GM23338 (cell line): Measurements from ENCODE around the gene RNFT2. TPM values are rescaled to one million over a fixed set of nuclear protein-coding genes. Genes with fewer than 3 reads are reported as not detected.
A peak's percentile ranks its signal among the peaks of the same experiment; 100 is the strongest.

Experiments
- ATAC-seq: fragments of 200-7000 bp; cut with Tn5 transposase; 3 replicates; pipeline ENCODE4 v1.9.1; 2020
- DNase-seq: peaks from one replicate; pipeline ENCODE4 v3.0.0-alpha.2; 2015; ENCODE audit warnings: low spot score
- H2AFZ ChIP-seq: fragments of 200-600 bp; sonication (generic); 2 replicates; pipeline ENCODE4 v1.8.0; 2016; ENCODE audit warnings: antibody characterized with exemption, mild to moderate bottlenecking, moderate library complexity
- H3F3A ChIP-seq: fragments of 200-600 bp; sonication (generic); replicated peaks from 2 replicates; pipeline ENCODE4 v1.8.0; 2017; ENCODE audit warnings: antibody characterized with exemption, mixed run types, low read depth
- H3K27ac ChIP-seq: fragments of 200-600 bp; sonication (generic); 2 replicates; pipeline ENCODE4 v1.6.1; 2016; ENCODE audit warnings: low read depth
- H3K27me3 ChIP-seq: fragments of 200-600 bp; sonication (generic); 2 replicates; pipeline ENCODE4 v1.8.0; 2016; ENCODE audit warnings: mild to moderate bottlenecking, mixed run types, moderate library complexity; ENCODE audit not compliant: insufficient read depth
- H3K36me3 ChIP-seq: fragments of 200-600 bp; sonication (generic); 2 replicates; pipeline ENCODE4 v1.8.0; 2016; ENCODE audit warnings: mild to moderate bottlenecking; ENCODE audit not compliant: insufficient read depth
- H3K4me1 ChIP-seq: fragments of 200-600 bp; sonication (generic); 2 replicates; pipeline ENCODE4 v1.8.0; 2016; ENCODE audit warnings: mild to moderate bottlenecking, moderate library complexity; ENCODE audit not compliant: insufficient read depth
- H3K4me2 ChIP-seq: fragments of 200-600 bp; sonication (generic); 2 replicates; pipeline ENCODE4 v1.7.1; 2017; ENCODE audit warnings: mixed run types
- H3K4me3 ChIP-seq: fragments of 200-600 bp; sonication (generic); 2 replicates; pipeline ENCODE4 v1.6.1; 2016; ENCODE audit warnings: mixed run types
- H3K79me2 ChIP-seq: fragments of 200-600 bp; sonication (generic); replicated peaks from 2 replicates; pipeline ENCODE4 v1.8.0; 2017; ENCODE audit warnings: mild to moderate bottlenecking; ENCODE audit not compliant: insufficient read depth
- H3K9me2 ChIP-seq: fragments of 200-600 bp; sonication (generic); 2 replicates; pipeline ENCODE4 v1.8.0; 2017; ENCODE audit not compliant: insufficient read depth
- H4K20me1 ChIP-seq: fragments of 200-600 bp; sonication (generic); replicated peaks from 2 replicates; pipeline ENCODE4 v1.8.0; 2017; ENCODE audit warnings: mild to moderate bottlenecking; ENCODE audit not compliant: insufficient read depth
- H3K27ac Mint-ChIP-seq: 2 replicates; pipeline ENCODE4 v1.8.0; 2020; ENCODE audit warnings: inconsistent platforms, mild to moderate bottlenecking, moderate library complexity, mixed read lengths
- H3K27me3 Mint-ChIP-seq: 3 replicates; pipeline ENCODE4 v1.8.0; 2022; ENCODE audit warnings: low read depth, mild to moderate bottlenecking, moderate library complexity, mixed read lengths, inconsistent platforms; ENCODE audit not compliant: insufficient read depth, poor library complexity
- H3K36me3 Mint-ChIP-seq: 3 replicates; pipeline ENCODE4 v1.8.0; 2021; ENCODE audit warnings: low read depth, mild to moderate bottlenecking, inconsistent platforms, moderate library complexity, mixed read lengths
- H3K4me1 Mint-ChIP-seq: 3 replicates; pipeline ENCODE4 v1.8.0; 2020; ENCODE audit warnings: mild to moderate bottlenecking, inconsistent platforms, mixed read lengths
- H3K4me3 Mint-ChIP-seq: 3 replicates; pipeline ENCODE4 v1.8.0; 2021; ENCODE audit warnings: moderate library complexity, mild to moderate bottlenecking, inconsistent platforms, mixed read lengths
- H3K9me3 Mint-ChIP-seq: 3 replicates; pipeline ENCODE4 v1.8.0; 2020; ENCODE audit warnings: moderate library complexity, mild to moderate bottlenecking, inconsistent platforms, mixed read lengths
- EZH2phosphoT487 ChIP-seq: fragments of 200-600 bp; sonication (generic); IDR thresholded peaks from one replicate; pipeline ENCODE4 v1.8.1; 2018; ENCODE audit warnings: antibody characterized with exemption; ENCODE audit not compliant: unreplicated experiment
- POLR2AphosphoS5 ChIP-seq: IDR thresholded peaks from 2 replicates; pipeline ENCODE4 v1.6.1; 2016; ENCODE audit warnings: antibody characterized with exemption, low read depth
- polyA plus RNA-seq: library from polyadenylated mRNA; unstranded; fragments of >200 nt; fragmentation: Nextera tagmentation; extraction: Ambion mirVana; gene quantifications from 2 replicates; pipeline ENCODE4 v1.2.1, GENCODE V29; 2016
- total RNA-seq: library from RNA; depleted of rRNA; stranded (reverse); fragments of >200 nt; shearing (Covaris generic); gene quantifications from 2 replicates; pipeline ENCODE4 v1.2.3, GENCODE V29; 2014
- TF ChIP-seq, protein P1 (sequence below): IDR thresholded peaks from one replicate; pipeline ENCODE4 v1.6.1; 2018; ENCODE audit warnings: antibody characterized with exemption; ENCODE audit not compliant: unreplicated experiment
- TF ChIP-seq, protein P2 (sequence below): IDR thresholded peaks from 2 replicates; pipeline ENCODE4 v1.6.1; 2016; ENCODE audit warnings: antibody characterized with exemption
- TF ChIP-seq, protein P3 (sequence below), 2 experiments: fragments of 200-600 bp in 1 of 2; sonication (generic) in 1 of 2; conservative IDR thresholded peaks; 2 replicates each; pipeline versions ENCODE4 v1.5.1 to v1.6.1; 2016 to 2017; ENCODE audit warnings: antibody characterized with exemption in 2 of 2, low read depth in 2 of 2, mild to moderate bottlenecking in 2 of 2, moderate library complexity in 1 of 2

RNFT2 gene
- total and polyA plus RNA-seq, 2 experiments from 2014 or later, result 19.3 to 22.9 TPM

DNA sequence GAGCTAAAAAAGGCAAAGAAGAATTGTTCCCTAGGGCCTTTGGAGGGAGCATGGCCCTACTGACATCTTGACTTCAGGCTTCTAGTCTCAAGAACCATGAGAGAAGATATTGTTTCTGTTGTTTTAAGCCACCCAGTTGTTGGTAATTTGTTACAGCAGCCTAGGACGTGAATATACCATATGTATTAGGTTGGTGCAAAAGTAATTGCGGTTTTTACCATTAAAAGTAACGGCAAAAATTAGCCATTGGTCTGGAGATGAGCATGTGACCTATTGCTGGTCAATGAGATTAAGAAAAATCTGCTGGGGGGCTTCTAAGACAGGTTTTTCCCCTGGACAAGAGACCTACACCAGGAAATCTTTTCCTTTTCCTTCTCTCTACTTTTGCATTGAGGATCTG is 152.9 kb downstream of the RNFT2 start (continued):
- TF ChIP-seq, protein P1, sequence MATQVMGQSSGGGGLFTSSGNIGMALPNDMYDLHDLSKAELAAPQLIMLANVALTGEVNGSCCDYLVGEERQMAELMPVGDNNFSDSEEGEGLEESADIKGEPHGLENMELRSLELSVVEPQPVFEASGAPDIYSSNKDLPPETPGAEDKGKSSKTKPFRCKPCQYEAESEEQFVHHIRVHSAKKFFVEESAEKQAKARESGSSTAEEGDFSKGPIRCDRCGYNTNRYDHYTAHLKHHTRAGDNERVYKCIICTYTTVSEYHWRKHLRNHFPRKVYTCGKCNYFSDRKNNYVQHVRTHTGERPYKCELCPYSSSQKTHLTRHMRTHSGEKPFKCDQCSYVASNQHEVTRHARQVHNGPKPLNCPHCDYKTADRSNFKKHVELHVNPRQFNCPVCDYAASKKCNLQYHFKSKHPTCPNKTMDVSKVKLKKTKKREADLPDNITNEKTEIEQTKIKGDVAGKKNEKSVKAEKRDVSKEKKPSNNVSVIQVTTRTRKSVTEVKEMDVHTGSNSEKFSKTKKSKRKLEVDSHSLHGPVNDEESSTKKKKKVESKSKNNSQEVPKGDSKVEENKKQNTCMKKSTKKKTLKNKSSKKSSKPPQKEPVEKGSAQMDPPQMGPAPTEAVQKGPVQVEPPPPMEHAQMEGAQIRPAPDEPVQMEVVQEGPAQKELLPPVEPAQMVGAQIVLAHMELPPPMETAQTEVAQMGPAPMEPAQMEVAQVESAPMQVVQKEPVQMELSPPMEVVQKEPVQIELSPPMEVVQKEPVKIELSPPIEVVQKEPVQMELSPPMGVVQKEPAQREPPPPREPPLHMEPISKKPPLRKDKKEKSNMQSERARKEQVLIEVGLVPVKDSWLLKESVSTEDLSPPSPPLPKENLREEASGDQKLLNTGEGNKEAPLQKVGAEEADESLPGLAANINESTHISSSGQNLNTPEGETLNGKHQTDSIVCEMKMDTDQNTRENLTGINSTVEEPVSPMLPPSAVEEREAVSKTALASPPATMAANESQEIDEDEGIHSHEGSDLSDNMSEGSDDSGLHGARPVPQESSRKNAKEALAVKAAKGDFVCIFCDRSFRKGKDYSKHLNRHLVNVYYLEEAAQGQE, result no peak

DNA sequence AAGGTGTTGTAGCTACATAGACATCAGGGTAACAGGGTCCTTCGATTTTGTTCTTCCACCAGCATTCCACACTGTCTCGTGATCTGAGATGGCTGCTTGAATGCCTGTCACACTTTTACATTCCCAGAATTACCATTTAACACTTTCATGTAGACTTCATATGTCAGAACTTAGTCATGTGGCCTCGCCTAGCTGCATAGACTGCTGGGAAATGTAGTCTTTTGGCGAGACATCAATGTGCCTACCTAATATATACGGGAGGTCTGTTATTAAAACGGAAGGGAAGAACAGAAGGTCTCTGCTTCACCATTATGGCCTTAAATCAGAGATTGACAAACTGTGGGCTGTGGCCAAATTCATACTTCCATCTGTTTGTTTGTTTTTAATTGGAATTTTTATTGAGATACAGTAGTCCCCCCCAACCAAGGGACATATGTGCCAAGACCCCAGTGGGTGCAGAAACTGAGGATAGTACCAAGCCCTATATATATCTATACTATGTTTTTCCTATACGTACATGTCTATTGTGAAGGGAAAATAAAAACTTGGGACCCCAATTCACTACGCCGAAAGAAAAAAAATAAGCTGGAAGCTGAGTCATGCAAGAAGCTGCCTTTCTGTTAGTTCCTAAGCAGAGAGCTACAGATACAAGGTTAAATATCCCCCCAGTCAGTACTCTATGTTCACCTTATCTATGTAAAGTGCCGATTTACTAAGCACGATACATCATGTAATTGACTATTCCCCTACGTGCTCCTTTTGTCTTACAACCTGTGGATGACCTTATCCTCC is 154.4 kb downstream of the RNFT2 start:
- Histone ChIP-seq H3K4me2 (no peak overlapping the region), H3K9me2 (no peaks in the 10 kb centered on the region), H4K20me1 (no peaks in the 10 kb centered on the region), H3F3A (no peaks in the 10 kb centered on the region), H3K27ac (no peak overlapping the region), H3K36me3 (no peaks in the 10 kb centered on the region), H2AFZ (no peak overlapping the region), H3K79me2 (no peaks in the 10 kb centered on the region), H3K27me3 (no peaks in the 10 kb centered on the region), H3K4me1 (no peaks in the 10 kb centered on the region), H3K4me3 (no peak overlapping the region)
- no peak overlapping the region for H3K27ac Mint-ChIP-seq
- H3K9me3 Mint-ChIP-seq, result no peaks in the 10 kb centered on the region
- H3K4me3 Mint-ChIP-seq, result no peak overlapping the region
- no peaks in the 10 kb centered on the region for H3K36me3 Mint-ChIP-seq
- peak; percentile 31 for DNase-seq
- H3K27me3 Mint-ChIP-seq, result peaks cover 3% of the 10 kb centered on the region
- H3K4me1 Mint-ChIP-seq, result no peaks in the 10 kb centered on the region
- no peak for TF ChIP-seq POLR2AphosphoS5
- TF ChIP-seq, protein P2, sequence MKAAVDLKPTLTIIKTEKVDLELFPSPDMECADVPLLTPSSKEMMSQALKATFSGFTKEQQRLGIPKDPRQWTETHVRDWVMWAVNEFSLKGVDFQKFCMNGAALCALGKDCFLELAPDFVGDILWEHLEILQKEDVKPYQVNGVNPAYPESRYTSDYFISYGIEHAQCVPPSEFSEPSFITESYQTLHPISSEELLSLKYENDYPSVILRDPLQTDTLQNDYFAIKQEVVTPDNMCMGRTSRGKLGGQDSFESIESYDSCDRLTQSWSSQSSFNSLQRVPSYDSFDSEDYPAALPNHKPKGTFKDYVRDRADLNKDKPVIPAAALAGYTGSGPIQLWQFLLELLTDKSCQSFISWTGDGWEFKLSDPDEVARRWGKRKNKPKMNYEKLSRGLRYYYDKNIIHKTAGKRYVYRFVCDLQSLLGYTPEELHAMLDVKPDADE, result peak; percentile 45; the same call in 1 of the 2 replicates
- ATAC-seq, result peak; percentile 62; the same call in 2 of the 3 replicates

DNA sequence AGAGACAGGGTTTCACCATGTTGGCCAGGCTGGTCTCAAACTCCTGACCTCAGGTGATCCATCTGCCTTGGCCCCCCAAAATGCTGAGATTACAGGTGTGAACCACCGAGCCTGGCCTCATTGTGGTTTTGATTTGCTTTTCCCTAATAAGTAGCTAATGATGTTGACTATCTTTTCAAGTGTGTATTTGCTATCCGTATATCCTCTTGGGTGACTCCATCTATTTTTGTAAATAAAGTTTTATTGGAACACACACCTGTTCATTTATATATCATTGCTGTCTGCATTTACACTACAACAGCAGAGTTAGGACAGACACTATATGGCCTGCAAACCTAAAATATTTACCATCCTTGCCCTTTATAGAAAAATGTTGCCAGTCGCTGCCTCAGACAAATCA is 156.8 kb downstream of the RNFT2 start:
- no peak overlapping the region for H3K27ac Mint-ChIP-seq
- no peak overlapping the region for H3K4me2 ChIP-seq
- TF ChIP-seq, protein P3, sequence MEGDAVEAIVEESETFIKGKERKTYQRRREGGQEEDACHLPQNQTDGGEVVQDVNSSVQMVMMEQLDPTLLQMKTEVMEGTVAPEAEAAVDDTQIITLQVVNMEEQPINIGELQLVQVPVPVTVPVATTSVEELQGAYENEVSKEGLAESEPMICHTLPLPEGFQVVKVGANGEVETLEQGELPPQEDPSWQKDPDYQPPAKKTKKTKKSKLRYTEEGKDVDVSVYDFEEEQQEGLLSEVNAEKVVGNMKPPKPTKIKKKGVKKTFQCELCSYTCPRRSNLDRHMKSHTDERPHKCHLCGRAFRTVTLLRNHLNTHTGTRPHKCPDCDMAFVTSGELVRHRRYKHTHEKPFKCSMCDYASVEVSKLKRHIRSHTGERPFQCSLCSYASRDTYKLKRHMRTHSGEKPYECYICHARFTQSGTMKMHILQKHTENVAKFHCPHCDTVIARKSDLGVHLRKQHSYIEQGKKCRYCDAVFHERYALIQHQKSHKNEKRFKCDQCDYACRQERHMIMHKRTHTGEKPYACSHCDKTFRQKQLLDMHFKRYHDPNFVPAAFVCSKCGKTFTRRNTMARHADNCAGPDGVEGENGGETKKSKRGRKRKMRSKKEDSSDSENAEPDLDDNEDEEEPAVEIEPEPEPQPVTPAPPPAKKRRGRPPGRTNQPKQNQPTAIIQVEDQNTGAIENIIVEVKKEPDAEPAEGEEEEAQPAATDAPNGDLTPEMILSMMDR (conservative IDR thresholded peaks at IDR 0.05; ENCODE audit: low read depth in 2 of 2), result no peak
- TF ChIP-seq EZH2phosphoT487, result no peak
- no peaks in the 10 kb centered on the region for H3K36me3 Mint-ChIP-seq
- H3K79me2 ChIP-seq, result no peaks in the 10 kb centered on the region
- H3K9me2 ChIP-seq, result no peaks in the 10 kb centered on the region
- H3K36me3 ChIP-seq, result no peaks in the 10 kb centered on the region
- no peak overlapping the region for H3K4me3 ChIP-seq
- H3K9me3 Mint-ChIP-seq, result no peaks in the 10 kb centered on the region
- ATAC-seq, result no peak
- no peak overlapping the region for H3K27ac ChIP-seq
- no peaks in the 10 kb centered on the region for H3F3A ChIP-seq
- no peak overlapping the region for H3K4me3 Mint-ChIP-seq
- no peaks in the 10 kb centered on the region for H3K4me1 ChIP-seq
- no peaks in the 10 kb centered on the region for H3K27me3 ChIP-seq
- no peak for DNase-seq
- H4K20me1 ChIP-seq, result no peaks in the 10 kb centered on the region
- no peaks in the 10 kb centered on the region for H3K4me1 Mint-ChIP-seq
- H2AFZ ChIP-seq, result no peak overlapping the region
- H3K27me3 Mint-ChIP-seq, result no peaks in the 10 kb centered on the region
